ENCODE results near the gene FALEC. TPM values are rescaled to one million over a fixed set of nuclear protein-coding genes. Genes with fewer than 3 reads are reported as not detected.
A peak's percentile ranks its signal among the peaks of the same experiment; 100 is the strongest.

FALEC gene
- total and polyA plus RNA-seq, 9 of the 15 experiments (the other 6 are each of a cell fraction or from before 2014, with no cell fraction given), result 0.15 to 1.8 (median 0.53) TPM; not detected in 5

DNA sequence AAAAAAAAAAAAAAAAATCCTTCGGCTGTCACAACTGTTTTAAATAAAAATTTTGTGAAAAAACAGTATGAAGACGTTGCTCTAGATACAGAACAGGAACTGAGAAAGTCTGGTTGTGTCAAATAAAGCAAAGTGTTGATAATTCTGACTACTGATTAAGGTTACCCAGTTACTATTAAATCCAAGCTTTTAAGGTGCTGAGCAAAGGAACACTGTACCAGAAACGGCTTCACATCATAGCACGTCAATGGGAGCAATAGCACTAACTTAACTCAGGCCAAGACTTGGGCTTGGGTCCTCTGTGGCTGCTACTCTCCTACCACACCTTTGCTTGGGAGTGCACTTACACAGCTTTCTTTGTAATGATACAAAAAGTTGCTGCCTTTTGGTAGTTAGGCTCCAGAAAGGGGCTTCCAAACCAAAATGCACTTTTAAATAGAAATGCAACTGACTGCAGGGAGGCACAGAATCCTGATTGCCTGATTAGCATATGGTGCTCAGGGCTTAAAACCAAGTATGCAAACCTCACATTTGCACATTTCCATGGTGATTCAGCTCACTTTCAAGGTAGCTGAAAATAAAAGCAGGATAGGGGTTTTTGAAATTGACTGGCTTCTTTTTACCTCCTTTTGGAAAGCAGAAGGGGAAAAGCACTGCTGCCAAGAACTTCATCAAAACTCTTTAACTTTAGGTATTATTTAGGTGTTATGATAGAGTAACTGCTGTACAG is 57.5 kb downstream of the FALEC start (continued):
- TF ChIP-seq PCBP2 (IDR thresholded peaks at IDR 0.05; ENCODE audit: low read depth, low read length, poor library complexity, severe bottlenecking) (no peak), TAL1 (IDR thresholded peaks at IDR 0.05) (no peak), NCOR1 (IDR thresholded peaks at IDR 0.05) (no peak), ZNF384 (IDR thresholded peaks at IDR 0.05; ENCODE audit: low read depth, low read length) (no peak), VEZF1 (CRISPR knock-in tag; IDR thresholded peaks at IDR 0.05) (0 out of 2 replicates have a peak, but pooled peaks have one; percentile 5), CEBPG (CRISPR knock-in tag; IDR thresholded peaks at IDR 0.05) (no peak), CEBPG (tag; conservative IDR thresholded peaks at IDR 0.05 in 1 of 2, IDR thresholded peaks at IDR 0.05 in 1 of 2) (no peak), CGGBP1 (CRISPR knock-in tag; IDR thresholded peaks at IDR 0.05) (no peak), ZNF707 (CRISPR knock-in tag; conservative IDR thresholded peaks at IDR 0.05) (no peak), NCOA6 (IDR thresholded peaks at IDR 0.05) (no peak), ZNF589 (CRISPR knock-in tag; IDR thresholded peaks at IDR 0.05; ENCODE audit: low read depth) (no peak), PTBP1 (IDR thresholded peaks at IDR 0.05; ENCODE audit: low read depth, low read length) (no peak), HSF4 (CRISPR knock-in tag; IDR thresholded peaks at IDR 0.05; ENCODE audit: borderline replicate concordance) (no peak), ZNF239 (CRISPR knock-in tag; IDR thresholded peaks at IDR 0.05) (no peak), TRIM24 (IDR thresholded peaks at IDR 0.05) (0 out of 4 replicates have a peak, but pooled peaks of 1 of the 2 experiments have one; percentile 25), MIER1 (IDR thresholded peaks at IDR 0.05; ENCODE audit: low read depth) (no peak)
- TF ChIP-seq, protein P1, sequence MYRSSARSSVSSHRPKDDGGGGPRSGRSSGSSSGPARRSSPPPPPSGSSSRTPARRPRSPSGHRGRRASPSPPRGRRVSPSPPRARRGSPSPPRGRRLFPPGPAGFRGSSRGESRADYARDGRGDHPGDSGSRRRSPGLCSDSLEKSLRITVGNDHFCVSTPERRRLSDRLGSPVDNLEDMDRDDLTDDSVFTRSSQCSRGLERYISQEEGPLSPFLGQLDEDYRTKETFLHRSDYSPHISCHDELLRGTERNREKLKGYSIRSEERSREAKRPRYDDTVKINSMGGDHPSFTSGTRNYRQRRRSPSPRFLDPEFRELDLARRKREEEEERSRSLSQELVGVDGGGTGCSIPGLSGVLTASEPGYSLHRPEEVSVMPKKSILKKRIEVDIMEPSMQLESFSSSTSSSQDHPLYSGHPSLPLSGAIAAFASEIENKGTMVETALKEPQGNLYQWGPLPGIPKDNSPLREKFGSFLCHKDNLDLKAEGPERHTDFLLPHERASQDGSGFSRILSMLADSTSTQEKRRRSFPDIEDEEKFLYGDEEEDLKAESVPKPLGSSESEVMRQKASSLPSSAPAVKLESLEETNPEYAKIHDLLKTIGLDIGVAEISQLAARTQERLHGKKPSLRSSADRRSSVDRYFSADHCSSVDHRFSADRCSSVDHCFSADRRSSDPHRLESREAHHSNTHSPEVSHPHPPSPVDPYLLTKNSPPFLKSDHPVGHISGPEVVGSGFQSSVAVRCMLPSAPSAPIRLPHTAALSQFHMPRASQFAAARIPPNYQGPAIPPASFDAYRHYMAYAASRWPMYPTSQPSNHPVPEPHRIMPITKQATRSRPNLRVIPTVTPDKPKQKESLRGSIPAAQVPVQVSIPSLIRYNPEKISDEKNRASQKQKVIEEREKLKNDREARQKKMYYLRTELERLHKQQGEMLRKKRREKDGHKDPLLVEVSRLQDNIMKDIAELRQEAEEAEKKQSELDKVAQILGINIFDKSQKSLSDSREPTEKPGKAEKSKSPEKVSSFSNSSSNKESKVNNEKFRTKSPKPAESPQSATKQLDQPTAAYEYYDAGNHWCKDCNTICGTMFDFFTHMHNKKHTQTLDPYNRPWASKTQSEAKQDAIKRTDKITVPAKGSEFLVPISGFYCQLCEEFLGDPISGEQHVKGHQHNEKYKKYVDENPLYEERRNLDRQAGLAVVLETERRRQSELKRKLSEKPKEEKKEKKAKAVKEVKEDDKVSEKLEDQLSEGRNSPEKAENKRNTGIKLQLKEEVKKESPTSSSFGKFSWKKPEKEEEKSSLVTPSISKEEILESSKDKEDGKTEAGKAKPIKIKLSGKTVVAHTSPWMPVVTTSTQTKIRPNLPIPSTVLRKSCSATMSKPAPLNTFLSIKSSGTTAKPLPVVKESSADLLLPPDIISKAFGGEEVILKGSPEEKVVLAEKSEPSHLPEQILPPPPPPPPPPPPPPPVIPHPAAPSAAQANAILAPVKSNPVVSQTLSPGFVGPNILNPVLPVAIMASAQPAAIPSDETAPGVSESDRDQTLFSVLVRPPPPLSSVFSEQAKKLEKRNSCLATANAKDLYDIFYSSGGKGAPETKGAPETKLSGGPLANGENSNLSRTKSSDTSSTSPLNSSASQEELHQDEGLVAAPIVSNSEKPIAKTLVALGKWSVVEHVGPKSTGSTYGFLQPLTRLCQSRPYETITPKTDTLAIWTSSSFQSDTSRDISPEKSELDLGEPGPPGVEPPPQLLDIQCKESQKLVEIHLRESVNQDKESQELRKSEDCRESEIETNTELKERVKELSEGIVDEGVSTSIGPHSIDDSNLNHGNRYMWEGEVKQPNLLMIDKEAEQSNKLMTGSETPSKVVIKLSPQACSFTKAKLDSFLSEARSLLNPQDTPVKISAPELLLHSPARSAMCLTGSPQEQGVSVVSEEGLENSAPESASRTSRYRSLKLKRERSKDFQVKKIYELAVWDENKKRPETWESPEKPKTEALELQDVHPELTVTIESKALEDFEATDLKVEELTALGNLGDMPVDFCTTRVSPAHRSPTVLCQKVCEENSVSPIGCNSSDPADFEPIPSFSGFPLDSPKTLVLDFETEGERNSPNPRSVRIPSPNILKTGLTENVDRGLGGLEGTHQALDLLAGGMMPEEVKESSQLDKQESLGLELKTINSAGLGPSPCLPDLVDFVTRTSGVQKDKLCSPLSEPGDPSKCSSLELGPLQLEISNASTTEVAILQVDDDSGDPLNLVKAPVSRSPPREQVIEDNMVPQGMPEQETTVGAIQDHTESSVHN (IDR thresholded peaks at IDR 0.05; ENCODE audit: borderline replicate concordance in 1 of 2, low read depth in 1 of 2), result no peak
- TF ChIP-seq, protein P2, sequence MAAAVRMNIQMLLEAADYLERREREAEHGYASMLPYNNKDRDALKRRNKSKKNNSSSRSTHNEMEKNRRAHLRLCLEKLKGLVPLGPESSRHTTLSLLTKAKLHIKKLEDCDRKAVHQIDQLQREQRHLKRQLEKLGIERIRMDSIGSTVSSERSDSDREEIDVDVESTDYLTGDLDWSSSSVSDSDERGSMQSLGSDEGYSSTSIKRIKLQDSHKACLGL (CRISPR knock-in tag; IDR thresholded peaks at IDR 0.05; ENCODE audit: borderline replicate concordance, poor library complexity, severe bottlenecking), result no peak

All from K562 (cell line).